GM18909 (cell line): ENCODE data around the gene PIH1D1.
A peak's percentile ranks its signal among the peaks of the same experiment; 100 is the strongest.
"Not testable (repeated sequence)": the region's sequence is repeated elsewhere in the genome, so short reads cannot be mapped to it uniquely, and the experiment has no call there.

Experiments
- ATAC-seq: cut with Tn5 transposase; IDR thresholded peaks from one replicate; pipeline ENCODE4 v1.9.1; 2021; ENCODE audit warnings: mild to moderate bottlenecking; ENCODE audit not compliant: unreplicated experiment, poor library complexity

The PIH1D1 gene

GRCh38 chr19:49481020-49481683, 29.5 kb upstream of the PIH1D1 start:
- no peak for ATAC-seq

GRCh38 chr19:49479975-49480628, 28.5 kb upstream of the PIH1D1 start:
- no peak for ATAC-seq

GRCh38 chr19:49475995-49476880, 24.6 kb upstream of the PIH1D1 start:
- no peak for ATAC-seq

GRCh38 chr19:49475191-49475917, 23.7 kb upstream of the PIH1D1 start:
- ATAC-seq: no peak

- no peak for ATAC-seq
These were observed 22.9 kb upstream of the PIH1D1 start for GRCh38 chr19:49474542-49474924.

GRCh38 chr19:49473868-49474541, 22.4 kb upstream of the PIH1D1 start, which contains the start of gene FLT3LG:
Gene FLT3LG, plus strand, starts transcription at chr19:49474215. Its CDS starts 425 bp downstream, at chr19:49474640.
- ATAC-seq: peak; percentile 59

- ATAC-seq: not testable (repeated sequence)
These were observed 21.9 kb upstream of the PIH1D1 start for GRCh38 chr19:49473501-49473867.

GRCh38 chr19:49472936-49473335, 21.3 kb upstream of the PIH1D1 start:
- ATAC-seq: no peak

- no peak for ATAC-seq
These were observed 19.0 kb upstream of the PIH1D1 start for GRCh38 chr19:49470615-49470978.

- peak; percentile 56 for ATAC-seq
These were observed 18.4 kb upstream of the PIH1D1 start for GRCh38 chr19:49469828-49470614.

GRCh38 chr19:49468746-49469447, 17.3 kb upstream of the PIH1D1 start:
- peak; percentile 57 for ATAC-seq

GRCh38 chr19:49468199-49468598, 16.6 kb upstream of the PIH1D1 start:
- no peak for ATAC-seq

GRCh38 chr19:49465371-49465770, 13.8 kb upstream of the PIH1D1 start:
- no peak for ATAC-seq

- ATAC-seq: no peak
These were observed 12.5 kb upstream of the PIH1D1 start for GRCh38 chr19:49463960-49464740.

GRCh38 chr19:49462492-49462891, 10.9 kb upstream of the PIH1D1 start:
- no peak for ATAC-seq

GRCh38 chr19:49461656-49462055, 10.0 kb upstream of the PIH1D1 start:
- no peak for ATAC-seq

GRCh38 chr19:49461130-49461529, 9.5 kb upstream of the PIH1D1 start:
- not testable (repeated sequence) for ATAC-seq

- no peak for ATAC-seq
These were observed 7.8 kb upstream of the PIH1D1 start for GRCh38 chr19:49459388-49459787.
